ENCODE measurements around the gene HOXC11.

The HOXC11 gene

DNA sequence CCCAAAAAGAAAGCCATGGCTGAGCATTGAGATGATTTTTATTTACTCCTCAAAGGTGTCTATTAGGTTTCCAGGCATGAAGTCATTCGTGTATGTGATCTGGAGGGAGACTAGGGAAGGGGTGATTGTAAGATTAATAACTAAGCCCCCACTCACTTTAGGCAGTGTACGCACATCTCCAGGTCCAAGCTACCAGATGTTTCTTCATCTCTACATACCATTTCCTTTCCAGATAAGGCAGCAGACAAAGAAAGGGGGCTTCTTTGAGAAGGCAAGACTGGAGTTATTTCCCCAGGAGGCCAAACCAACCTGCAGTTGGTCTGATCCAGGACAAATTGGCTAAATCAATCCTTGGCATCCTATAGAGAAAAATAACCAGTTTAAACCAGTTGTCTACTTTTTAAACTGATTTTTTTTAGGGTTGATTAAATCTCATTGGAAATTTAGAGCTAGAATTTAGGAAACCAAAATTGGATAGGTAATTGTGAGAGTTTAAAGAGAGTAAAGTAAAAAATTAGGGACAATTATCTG, 30.4 kb upstream of the HOXC11 start (continued):
- TF ChIP-seq, protein P1, sequence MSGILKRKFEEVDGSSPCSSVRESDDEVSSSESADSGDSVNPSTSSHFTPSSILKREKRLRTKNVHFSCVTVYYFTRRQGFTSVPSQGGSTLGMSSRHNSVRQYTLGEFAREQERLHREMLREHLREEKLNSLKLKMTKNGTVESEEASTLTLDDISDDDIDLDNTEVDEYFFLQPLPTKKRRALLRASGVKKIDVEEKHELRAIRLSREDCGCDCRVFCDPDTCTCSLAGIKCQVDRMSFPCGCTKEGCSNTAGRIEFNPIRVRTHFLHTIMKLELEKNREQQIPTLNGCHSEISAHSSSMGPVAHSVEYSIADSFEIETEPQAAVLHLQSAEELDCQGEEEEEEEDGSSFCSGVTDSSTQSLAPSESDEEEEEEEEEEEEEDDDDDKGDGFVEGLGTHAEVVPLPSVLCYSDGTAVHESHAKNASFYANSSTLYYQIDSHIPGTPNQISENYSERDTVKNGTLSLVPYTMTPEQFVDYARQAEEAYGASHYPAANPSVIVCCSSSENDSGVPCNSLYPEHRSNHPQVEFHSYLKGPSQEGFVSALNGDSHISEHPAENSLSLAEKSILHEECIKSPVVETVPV (CRISPR knock-in tag; IDR thresholded peaks at IDR 0.05): no peak
- TF ChIP-seq TOX (CRISPR knock-in tag; IDR thresholded peaks at IDR 0.05; ENCODE audit: borderline replicate concordance): no peak
- no peak for TF ChIP-seq ISL1 (CRISPR knock-in tag; IDR thresholded peaks at IDR 0.05)
- TF ChIP-seq RARB (CRISPR knock-in tag; IDR thresholded peaks at IDR 0.05): no peak
- no peak for TF ChIP-seq SNAI2 (CRISPR knock-in tag; IDR thresholded peaks at IDR 0.05)
- no peak for TF ChIP-seq BACH2 (CRISPR knock-in tag; IDR thresholded peaks at IDR 0.05; ENCODE audit: borderline replicate concordance)

DNA sequence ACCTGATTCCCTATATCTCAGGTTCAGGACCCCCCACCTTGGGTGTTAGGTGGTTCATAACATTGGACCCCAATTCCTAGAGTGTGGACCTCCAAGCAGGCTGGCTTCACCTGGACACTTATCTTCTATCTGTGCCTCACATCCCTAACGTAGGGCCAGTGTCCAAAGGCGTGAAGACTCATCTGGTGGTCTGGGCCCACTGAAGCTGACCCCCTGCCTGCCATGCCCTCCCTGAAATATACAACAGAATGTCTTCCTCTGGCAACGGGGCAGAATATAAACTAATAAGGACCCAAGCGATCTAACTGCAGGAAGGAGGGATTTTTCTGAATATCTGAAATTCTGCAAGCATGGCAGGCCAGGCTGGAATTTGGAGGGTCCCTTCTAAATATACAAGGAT, 28.7 kb upstream of the HOXC11 start:
- no peak for TF ChIP-seq BACH2 (CRISPR knock-in tag; IDR thresholded peaks at IDR 0.05; ENCODE audit: borderline replicate concordance)
- TF ChIP-seq ISL1 (CRISPR knock-in tag; IDR thresholded peaks at IDR 0.05): no peak
- TF ChIP-seq ZC3H10 (CRISPR knock-in tag; IDR thresholded peaks at IDR 0.05): no peak
- TF ChIP-seq ARNTL (CRISPR knock-in tag; IDR thresholded peaks at IDR 0.05; ENCODE audit: borderline replicate concordance, low read depth): no peak
- TF ChIP-seq SNAI2 (CRISPR knock-in tag; IDR thresholded peaks at IDR 0.05): no peak
- no peak for TF ChIP-seq GLIS3 (CRISPR knock-in tag; IDR thresholded peaks at IDR 0.05)
- TF ChIP-seq, protein P1 (CRISPR knock-in tag; IDR thresholded peaks at IDR 0.05): no peak
- TF ChIP-seq ZNF70 (CRISPR knock-in tag; IDR thresholded peaks at IDR 0.05): no peak
- no peak for TF ChIP-seq ZNF565 (CRISPR knock-in tag; conservative IDR thresholded peaks at IDR 0.05; ENCODE audit: low read depth)
- no peak for TF ChIP-seq ZFP3 (CRISPR knock-in tag; IDR thresholded peaks at IDR 0.05)
- TF ChIP-seq, protein P2, sequence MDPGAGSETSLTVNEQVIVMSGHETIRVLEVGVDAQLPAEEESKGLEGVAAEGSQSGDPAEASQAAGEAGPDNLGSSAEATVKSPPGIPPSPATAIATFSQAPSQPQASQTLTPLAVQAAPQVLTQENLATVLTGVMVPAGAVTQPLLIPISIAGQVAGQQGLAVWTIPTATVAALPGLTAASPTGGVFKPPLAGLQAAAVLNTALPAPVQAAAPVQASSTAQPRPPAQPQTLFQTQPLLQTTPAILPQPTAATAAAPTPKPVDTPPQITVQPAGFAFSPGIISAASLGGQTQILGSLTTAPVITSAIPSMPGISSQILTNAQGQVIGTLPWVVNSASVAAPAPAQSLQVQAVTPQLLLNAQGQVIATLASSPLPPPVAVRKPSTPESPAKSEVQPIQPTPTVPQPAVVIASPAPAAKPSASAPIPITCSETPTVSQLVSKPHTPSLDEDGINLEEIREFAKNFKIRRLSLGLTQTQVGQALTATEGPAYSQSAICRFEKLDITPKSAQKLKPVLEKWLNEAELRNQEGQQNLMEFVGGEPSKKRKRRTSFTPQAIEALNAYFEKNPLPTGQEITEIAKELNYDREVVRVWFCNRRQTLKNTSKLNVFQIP (CRISPR knock-in tag; IDR thresholded peaks at IDR 0.05; ENCODE audit: borderline replicate concordance, low read depth): no peak
- TF ChIP-seq, protein P3, sequence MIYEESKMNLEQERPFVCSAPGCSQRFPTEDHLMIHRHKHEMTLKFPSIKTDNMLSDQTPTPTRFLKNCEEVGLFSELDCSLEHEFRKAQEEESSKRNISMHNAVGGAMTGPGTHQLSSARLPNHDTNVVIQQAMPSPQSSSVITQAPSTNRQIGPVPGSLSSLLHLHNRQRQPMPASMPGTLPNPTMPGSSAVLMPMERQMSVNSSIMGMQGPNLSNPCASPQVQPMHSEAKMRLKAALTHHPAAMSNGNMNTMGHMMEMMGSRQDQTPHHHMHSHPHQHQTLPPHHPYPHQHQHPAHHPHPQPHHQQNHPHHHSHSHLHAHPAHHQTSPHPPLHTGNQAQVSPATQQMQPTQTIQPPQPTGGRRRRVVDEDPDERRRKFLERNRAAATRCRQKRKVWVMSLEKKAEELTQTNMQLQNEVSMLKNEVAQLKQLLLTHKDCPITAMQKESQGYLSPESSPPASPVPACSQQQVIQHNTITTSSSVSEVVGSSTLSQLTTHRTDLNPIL (CRISPR knock-in tag; IDR thresholded peaks at IDR 0.05; ENCODE audit: low read depth): no peak
- no peak for TF ChIP-seq ZNF8 (CRISPR knock-in tag; IDR thresholded peaks at IDR 0.05)
- no peak for TF ChIP-seq ESRRG (CRISPR knock-in tag; IDR thresholded peaks at IDR 0.05)
- no peak for TF ChIP-seq TCF4 (CRISPR knock-in tag; IDR thresholded peaks at IDR 0.05; ENCODE audit: borderline replicate concordance)
- no peak for TF ChIP-seq ZFP30 (CRISPR knock-in tag; IDR thresholded peaks at IDR 0.05)
- ATAC-seq: no peak

DNA sequence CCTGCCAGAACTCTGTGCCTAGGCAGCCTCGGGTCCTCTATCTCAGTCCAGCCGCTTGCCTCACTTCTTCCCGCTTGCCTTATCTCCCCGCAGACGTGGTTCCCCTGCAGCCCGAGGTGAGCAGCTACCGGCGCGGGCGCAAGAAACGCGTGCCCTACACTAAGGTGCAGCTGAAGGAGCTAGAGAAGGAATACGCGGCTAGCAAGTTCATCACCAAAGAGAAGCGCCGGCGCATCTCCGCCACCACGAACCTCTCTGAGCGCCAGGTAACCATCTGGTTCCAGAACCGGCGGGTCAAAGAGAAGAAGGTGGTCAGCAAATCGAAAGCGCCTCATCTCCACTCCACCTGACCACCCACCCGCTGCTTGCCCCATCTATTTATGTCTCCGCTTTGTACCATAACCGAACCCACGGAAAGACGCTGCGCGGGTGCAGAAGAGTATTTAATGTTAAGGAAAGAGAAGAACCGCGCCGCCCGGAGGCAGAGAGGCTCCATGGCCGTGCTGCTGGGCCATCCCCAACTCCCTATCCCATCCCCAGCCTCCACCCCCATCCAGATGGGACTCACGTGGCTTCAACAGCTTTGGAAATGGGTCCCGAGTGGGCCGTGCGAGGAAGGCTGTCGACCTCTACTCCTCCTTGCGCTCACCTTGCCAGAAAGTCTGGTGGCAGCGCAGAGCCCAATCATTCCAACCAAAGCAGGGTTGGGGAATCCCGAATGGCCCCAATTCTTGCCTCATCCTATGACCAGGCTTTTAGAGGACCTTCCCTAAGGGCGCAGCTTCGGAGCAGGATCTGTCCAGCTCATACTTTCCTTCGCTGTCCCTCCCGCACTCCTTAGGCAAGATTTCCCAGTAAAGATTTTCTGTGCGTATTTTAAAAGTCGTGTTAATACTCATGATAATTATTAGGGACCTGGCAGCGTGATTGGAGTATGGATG, 27.7 kb upstream of the HOXC11 start:
- TF ChIP-seq, protein P4, sequence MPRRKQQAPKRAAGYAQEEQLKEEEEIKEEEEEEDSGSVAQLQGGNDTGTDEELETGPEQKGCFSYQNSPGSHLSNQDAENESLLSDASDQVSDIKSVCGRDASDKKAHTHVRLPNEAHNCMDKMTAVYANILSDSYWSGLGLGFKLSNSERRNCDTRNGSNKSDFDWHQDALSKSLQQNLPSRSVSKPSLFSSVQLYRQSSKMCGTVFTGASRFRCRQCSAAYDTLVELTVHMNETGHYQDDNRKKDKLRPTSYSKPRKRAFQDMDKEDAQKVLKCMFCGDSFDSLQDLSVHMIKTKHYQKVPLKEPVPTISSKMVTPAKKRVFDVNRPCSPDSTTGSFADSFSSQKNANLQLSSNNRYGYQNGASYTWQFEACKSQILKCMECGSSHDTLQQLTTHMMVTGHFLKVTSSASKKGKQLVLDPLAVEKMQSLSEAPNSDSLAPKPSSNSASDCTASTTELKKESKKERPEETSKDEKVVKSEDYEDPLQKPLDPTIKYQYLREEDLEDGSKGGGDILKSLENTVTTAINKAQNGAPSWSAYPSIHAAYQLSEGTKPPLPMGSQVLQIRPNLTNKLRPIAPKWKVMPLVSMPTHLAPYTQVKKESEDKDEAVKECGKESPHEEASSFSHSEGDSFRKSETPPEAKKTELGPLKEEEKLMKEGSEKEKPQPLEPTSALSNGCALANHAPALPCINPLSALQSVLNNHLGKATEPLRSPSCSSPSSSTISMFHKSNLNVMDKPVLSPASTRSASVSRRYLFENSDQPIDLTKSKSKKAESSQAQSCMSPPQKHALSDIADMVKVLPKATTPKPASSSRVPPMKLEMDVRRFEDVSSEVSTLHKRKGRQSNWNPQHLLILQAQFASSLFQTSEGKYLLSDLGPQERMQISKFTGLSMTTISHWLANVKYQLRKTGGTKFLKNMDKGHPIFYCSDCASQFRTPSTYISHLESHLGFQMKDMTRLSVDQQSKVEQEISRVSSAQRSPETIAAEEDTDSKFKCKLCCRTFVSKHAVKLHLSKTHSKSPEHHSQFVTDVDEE (CRISPR knock-in tag; IDR thresholded peaks at IDR 0.05): no peak
- TF ChIP-seq ZFP3 (CRISPR knock-in tag; IDR thresholded peaks at IDR 0.05) (no peak), CSDC2 (CRISPR knock-in tag; IDR thresholded peaks at IDR 0.05) (no peak), TCF4 (CRISPR knock-in tag; IDR thresholded peaks at IDR 0.05; ENCODE audit: borderline replicate concordance) (no peak), RARB (CRISPR knock-in tag; IDR thresholded peaks at IDR 0.05) (no peak), ZC3H10 (CRISPR knock-in tag; IDR thresholded peaks at IDR 0.05) (no peak), ZNF8 (CRISPR knock-in tag; IDR thresholded peaks at IDR 0.05) (no peak), ESRRG (CRISPR knock-in tag; IDR thresholded peaks at IDR 0.05) (no peak), SNAI2 (CRISPR knock-in tag; IDR thresholded peaks at IDR 0.05) (no peak)
- TF ChIP-seq, protein P5, sequence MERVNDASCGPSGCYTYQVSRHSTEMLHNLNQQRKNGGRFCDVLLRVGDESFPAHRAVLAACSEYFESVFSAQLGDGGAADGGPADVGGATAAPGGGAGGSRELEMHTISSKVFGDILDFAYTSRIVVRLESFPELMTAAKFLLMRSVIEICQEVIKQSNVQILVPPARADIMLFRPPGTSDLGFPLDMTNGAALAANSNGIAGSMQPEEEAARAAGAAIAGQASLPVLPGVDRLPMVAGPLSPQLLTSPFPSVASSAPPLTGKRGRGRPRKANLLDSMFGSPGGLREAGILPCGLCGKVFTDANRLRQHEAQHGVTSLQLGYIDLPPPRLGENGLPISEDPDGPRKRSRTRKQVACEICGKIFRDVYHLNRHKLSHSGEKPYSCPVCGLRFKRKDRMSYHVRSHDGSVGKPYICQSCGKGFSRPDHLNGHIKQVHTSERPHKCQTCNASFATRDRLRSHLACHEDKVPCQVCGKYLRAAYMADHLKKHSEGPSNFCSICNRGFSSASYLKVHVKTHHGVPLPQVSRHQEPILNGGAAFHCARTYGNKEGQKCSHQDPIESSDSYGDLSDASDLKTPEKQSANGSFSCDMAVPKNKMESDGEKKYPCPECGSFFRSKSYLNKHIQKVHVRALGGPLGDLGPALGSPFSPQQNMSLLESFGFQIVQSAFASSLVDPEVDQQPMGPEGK (CRISPR knock-in tag; IDR thresholded peaks at IDR 0.05; ENCODE audit: borderline replicate concordance): no peak
- no peak for ATAC-seq
